Keratinocyte (primary cell): Measurements from ENCODE around the gene SHE.

ENCODE experiments used
- CTCF ChIP-seq, 3 experiments: IDR thresholded peaks in 1 of 3; conservative IDR thresholded peaks in 1 of 3; optimal IDR thresholded peaks in 1 of 3; 2 replicates in 2 of 3; 3 replicates in 1 of 3; pipeline versions ENCODE3 to v1.5.1; 2011; ENCODE audit warnings: low read length in 3 of 3, mild to moderate bottlenecking in 3 of 3, moderate library complexity in 2 of 3, control low read depth in 1 of 3, inconsistent platforms in 1 of 3; ENCODE audit not compliant: insufficient read depth in 2 of 3; ENCODE audit errors: extremely low read depth in 1 of 3
- EZH2 ChIP-seq: IDR thresholded peaks from one replicate; pipeline ENCODE4 v1.6.1; 2012; ENCODE audit warnings: inconsistent platforms, mild to moderate bottlenecking, low read length, moderate library complexity

- TF ChIP-seq CTCF (optimal IDR thresholded peaks at IDR 0.05 in 1 of 3, IDR thresholded peaks at IDR 0.05 in 1 of 3, conservative IDR thresholded peaks at IDR 0.05 in 1 of 3; ENCODE audit: extremely low read depth in 1 of 3, insufficient read depth in 2 of 3, low read length in 3 of 3) (no peak), EZH2 (no peak)
Observed at GRCh38 chr1:154527192-154527591, 25.0 kb upstream of the SHE start.
